Stimulated activated CD4-positive, alpha-beta T cell treated with anti-CD3 and anti-CD28 coated beads, Interleukin-12 subunit alpha, Interleukin-12 subunit beta, amount 100 ng/mL, for 24 hours (primary cell): ENCODE results near the gene RABL6.
"Not testable (repeated sequence)": the region's sequence is repeated elsewhere in the genome, so short reads cannot be mapped to it uniquely, and the experiment has no call there.

Source experiments
- DNase-seq, 2 experiments: peaks; one replicate each; pipeline ENCODE4 v3.0.0-alpha.2; 2020; ENCODE audit warnings: low read depth in 2 of 2

RABL6 gene

GRCh38 chr9:136882109-136882946 lies 74.6 kb downstream of the RABL6 start:
- DNase-seq, result peak; percentile 88 to 92

- DNase-seq, result not testable (repeated sequence)
Observed at GRCh38 chr9:136882947-136883283, 75.2 kb downstream of the RABL6 start.

- not testable (repeated sequence) for DNase-seq
Observed at GRCh38 chr9:136883670-136884069, 75.9 kb downstream of the RABL6 start.

- peak; percentile 95 to 96 for DNase-seq
Observed at GRCh38 chr9:136885950-136886578, 78.3 kb downstream of the RABL6 start, which contains the start of gene TRAF2. Gene TRAF2 (plus strand): TSS chr9:136886516. CDS start chr9:136898741, 12,225 bp downstream.

GRCh38 chr9:136886610-136887597 lies 79.2 kb downstream of the RABL6 start:
- DNase-seq, result peak in 1 of 2 experiments; percentile 23

- DNase-seq, result no peak
Observed at GRCh38 chr9:136888454-136888853, 80.7 kb downstream of the RABL6 start.

- no peak for DNase-seq
Observed at GRCh38 chr9:136889858-136890257, 82.1 kb downstream of the RABL6 start.

- no peak for DNase-seq
Observed at GRCh38 chr9:136890661-136891060, 82.9 kb downstream of the RABL6 start.
